ENCODE results near the gene CDH13. TPM values are rescaled to one million over a fixed set of nuclear protein-coding genes. Genes with fewer than 3 reads are reported as not detected.

Gene CDH13
- total RNA-seq, 2 experiments from 2014 or later = not detected

GRCh38 chr16:83420206-83420760, 793.5 kb downstream of the CDH13 start:
- Mint-ChIP-seq H3K9me3 (ENCODE audit: low read depth) (no peaks in the 10 kb centered on the region), H3K4me3 (no peak overlapping the region), H3K4me1 (no peaks in the 10 kb centered on the region), H3K36me3 (ENCODE audit: low read depth) (no peaks in the 10 kb centered on the region), H3K27ac (no peak overlapping the region), H3K27me3 (no peaks in the 10 kb centered on the region)
- no peak for ATAC-seq
- ChIA-PET CTCF (no interaction called here), POLR2A (no interaction called here)
- DNase-seq = no peak
- intact Hi-C loops (cut with DNase I, micrococcal nuclease) = no loop called here

GRCh38 chr16:83433201-83433600, 806.4 kb downstream of the CDH13 start:
- intact Hi-C loops (cut with DNase I, micrococcal nuclease) = no loop called here
- DNase-seq (no peak), ATAC-seq (no peak)
- Mint-ChIP-seq H3K27ac (no peak overlapping the region), H3K9me3 (ENCODE audit: low read depth) (peaks cover 2% of the 10 kb centered on the region), H3K36me3 (ENCODE audit: low read depth) (no peaks in the 10 kb centered on the region), H3K4me1 (no peaks in the 10 kb centered on the region), H3K4me3 (no peak overlapping the region), H3K27me3 (peaks cover 4% of the 10 kb centered on the region)
- ChIA-PET POLR2A (no interaction called here), CTCF (no interaction called here)

GRCh38 chr16:83437036-83437435, 810.3 kb downstream of the CDH13 start:
- Mint-ChIP-seq H3K9me3 (ENCODE audit: low read depth) (no peaks in the 10 kb centered on the region), H3K27me3 (peaks cover 2% of the 10 kb centered on the region), H3K27ac (no peak overlapping the region), H3K36me3 (ENCODE audit: low read depth) (no peaks in the 10 kb centered on the region), H3K4me1 (no peaks in the 10 kb centered on the region), H3K4me3 (no peak overlapping the region)
- ChIA-PET POLR2A (no interaction called here), CTCF (no interaction called here)
- ATAC-seq (no peak), DNase-seq (no peak)
- intact Hi-C loops (cut with DNase I, micrococcal nuclease) = no loop called here

GRCh38 chr16:83438326-83438725, 811.6 kb downstream of the CDH13 start:
- Mint-ChIP-seq H3K4me3 (no peak overlapping the region), H3K36me3 (ENCODE audit: low read depth) (no peaks in the 10 kb centered on the region), H3K27me3 (peaks cover 2% of the 10 kb centered on the region), H3K4me1 (no peaks in the 10 kb centered on the region), H3K9me3 (ENCODE audit: low read depth) (no peaks in the 10 kb centered on the region), H3K27ac (no peak overlapping the region)
- no peak for DNase-seq
- no peak for ATAC-seq
- CTCF ChIA-PET = no interaction called here
- POLR2A ChIA-PET = no interaction called here
- intact Hi-C loops (cut with DNase I, micrococcal nuclease) = no loop called here

- DNase-seq = no peak
- H3K27ac Mint-ChIP-seq = no peak overlapping the region
- no peaks in the 10 kb centered on the region for H3K4me1 Mint-ChIP-seq
- intact Hi-C loops (cut with DNase I, micrococcal nuclease) = no loop called here
- ChIA-PET CTCF (no interaction called here), POLR2A (no interaction called here)
- H3K27me3 Mint-ChIP-seq = peaks cover 5% of the 10 kb centered on the region
- ATAC-seq = no peak
- no peaks in the 10 kb centered on the region for H3K36me3 Mint-ChIP-seq (ENCODE audit: low read depth)
- no peak overlapping the region for H3K4me3 Mint-ChIP-seq
- no peaks in the 10 kb centered on the region for H3K9me3 Mint-ChIP-seq (ENCODE audit: low read depth)
Observed at GRCh38 chr16:83439412-83439811, 812.6 kb downstream of the CDH13 start.

- no peaks in the 10 kb centered on the region for H3K9me3 Mint-ChIP-seq (ENCODE audit: low read depth)
- H3K4me3 Mint-ChIP-seq = no peak overlapping the region
- H3K27me3 Mint-ChIP-seq = peaks cover 3% of the 10 kb centered on the region
- intact Hi-C loops (cut with DNase I, micrococcal nuclease) = loop anchor here in 1 of 2 experiments (10.0 kb wide), 1 partner anchor 327 kb away; no protein-coding TSS in a partner anchor
- DNase-seq (no peak), ATAC-seq (no peak)
- ChIA-PET CTCF (no interaction called here), POLR2A (no interaction called here)
- H3K36me3 Mint-ChIP-seq (ENCODE audit: low read depth) = no peaks in the 10 kb centered on the region
- H3K4me1 Mint-ChIP-seq = no peaks in the 10 kb centered on the region
- H3K27ac Mint-ChIP-seq = no peak overlapping the region
Observed at GRCh38 chr16:83441517-83441916, 814.7 kb downstream of the CDH13 start.

GRCh38 chr16:83443972-83444371, 817.2 kb downstream of the CDH13 start:
- intact Hi-C loops (cut with DNase I, micrococcal nuclease) = loop anchor here in 1 of 2 experiments (10.0 kb wide), 1 partner anchor 329 kb away; no protein-coding TSS in a partner anchor
- H3K4me1 Mint-ChIP-seq = no peaks in the 10 kb centered on the region
- no peaks in the 10 kb centered on the region for H3K9me3 Mint-ChIP-seq (ENCODE audit: low read depth)
- DNase-seq (no peak), ATAC-seq (no peak)
- ChIA-PET POLR2A (no interaction called here), CTCF (interaction anchor here (1.2 kb wide), 1 partner anchor 1180 kb away, joined by 6 read pairs; no protein-coding TSS in a partner anchor)
- peaks cover 3% of the 10 kb centered on the region for H3K27me3 Mint-ChIP-seq
- no peak overlapping the region for H3K27ac Mint-ChIP-seq
- H3K4me3 Mint-ChIP-seq = no peak overlapping the region
- no peaks in the 10 kb centered on the region for H3K36me3 Mint-ChIP-seq (ENCODE audit: low read depth)

GRCh38 chr16:83447560-83447959, 820.8 kb downstream of the CDH13 start:
- Mint-ChIP-seq H3K36me3 (ENCODE audit: low read depth) (no peaks in the 10 kb centered on the region), H3K4me3 (no peak overlapping the region), H3K27me3 (peaks cover 3% of the 10 kb centered on the region), H3K9me3 (ENCODE audit: low read depth) (no peaks in the 10 kb centered on the region), H3K4me1 (no peaks in the 10 kb centered on the region), H3K27ac (no peak overlapping the region)
- ChIA-PET POLR2A (no interaction called here), CTCF (interaction anchor here (0.7 to 1.3 kb wide), 5 partner anchors 10 to 1373 kb away, joined by 3 to 4 read pairs (median 3); no protein-coding TSS in a partner anchor)
- no peak for DNase-seq
- intact Hi-C loops (cut with DNase I, micrococcal nuclease) = loop anchor here in 1 of 2 experiments (10.0 kb wide), 1 partner anchor 333 kb away; no protein-coding TSS in a partner anchor
- ATAC-seq = no peak

- DNase-seq = no peak
- ATAC-seq = no peak
- no peak overlapping the region for H3K27ac Mint-ChIP-seq
- ChIA-PET POLR2A (no interaction called here), CTCF (interaction anchor here (1.1 kb wide), 1 partner anchor 48 kb away, joined by 3 read pairs; no protein-coding TSS in a partner anchor)
- H3K36me3 Mint-ChIP-seq (ENCODE audit: low read depth) = no peaks in the 10 kb centered on the region
- no peaks in the 10 kb centered on the region for H3K4me1 Mint-ChIP-seq
- H3K4me3 Mint-ChIP-seq = no peak overlapping the region
- intact Hi-C loops (cut with DNase I, micrococcal nuclease) = loop anchor here in 1 of 2 experiments (10.0 kb wide), 1 partner anchor 335 kb away; no protein-coding TSS in a partner anchor
- no peaks in the 10 kb centered on the region for H3K9me3 Mint-ChIP-seq (ENCODE audit: low read depth)
- H3K27me3 Mint-ChIP-seq = no peaks in the 10 kb centered on the region
Observed at GRCh38 chr16:83449861-83450260, 823.1 kb downstream of the CDH13 start.

GRCh38 chr16:83453977-83454376, 827.2 kb downstream of the CDH13 start:
- Mint-ChIP-seq H3K27me3 (peaks cover 2% of the 10 kb centered on the region), H3K36me3 (ENCODE audit: low read depth) (no peaks in the 10 kb centered on the region), H3K4me3 (no peak overlapping the region), H3K27ac (no peak overlapping the region), H3K9me3 (ENCODE audit: low read depth) (no peaks in the 10 kb centered on the region), H3K4me1 (peaks cover 3% of the 10 kb centered on the region)
- no peak for ATAC-seq
- ChIA-PET POLR2A (no interaction called here), CTCF (interaction anchor here (1.1 to 1.2 kb wide), 2 partner anchors 7 to 9 kb away, joined by 4 to 6 read pairs; no protein-coding TSS in a partner anchor)
- no peak for DNase-seq
- intact Hi-C loops (cut with DNase I, micrococcal nuclease) = no loop called here

- POLR2A ChIA-PET = no interaction called here
- CTCF ChIA-PET = no interaction called here
- intact Hi-C loops (cut with DNase I, micrococcal nuclease) = no loop called here
- Mint-ChIP-seq H3K4me1 (peaks cover 3% of the 10 kb centered on the region), H3K4me3 (no peak overlapping the region), H3K27ac (no peak overlapping the region), H3K27me3 (peaks cover 2% of the 10 kb centered on the region), H3K36me3 (ENCODE audit: low read depth) (no peaks in the 10 kb centered on the region), H3K9me3 (ENCODE audit: low read depth) (no peaks in the 10 kb centered on the region)
- DNase-seq = no peak
- no peak for ATAC-seq
Observed at GRCh38 chr16:83455716-83456115, 828.9 kb downstream of the CDH13 start.

- ATAC-seq = no peak
- Mint-ChIP-seq H3K4me3 (no peak overlapping the region), H3K27ac (no peak overlapping the region), H3K36me3 (ENCODE audit: low read depth) (no peaks in the 10 kb centered on the region), H3K9me3 (ENCODE audit: low read depth) (no peaks in the 10 kb centered on the region), H3K27me3 (peaks cover 2% of the 10 kb centered on the region), H3K4me1 (peaks cover 3% of the 10 kb centered on the region)
- DNase-seq = no peak
- intact Hi-C loops (cut with DNase I, micrococcal nuclease) = no loop called here
- ChIA-PET POLR2A (no interaction called here), CTCF (interaction anchor here (0.7 to 0.8 kb wide), 2 partner anchors 9 to 462 kb away, joined by 3 read pairs; no protein-coding TSS in a partner anchor)
Observed at GRCh38 chr16:83456934-83457333, 830.2 kb downstream of the CDH13 start.
